PFSK-1 (cell line): ENCODE data around the gene PSMB9.

ENCODE experiments used
- FOXP2 ChIP-seq: optimal IDR thresholded peaks from 2 replicates; pipeline ENCODE3; 2011; ENCODE audit warnings: borderline replicate concordance, control low read depth, inconsistent platforms; ENCODE audit not compliant: insufficient read depth; ENCODE audit errors: extremely low read length, extremely low read depth
- POLR2AphosphoS5 ChIP-seq: IDR thresholded peaks from 2 replicates; pipeline ENCODE4 v1.6.1; 2012; ENCODE audit warnings: low read depth, mild to moderate bottlenecking, control low read depth, low read length, moderate library complexity
- SIN3A ChIP-seq: IDR thresholded peaks from 2 replicates; pipeline ENCODE4 v1.6.1; 2012; ENCODE audit warnings: mild to moderate bottlenecking, low read length, moderate library complexity, borderline replicate concordance; ENCODE audit not compliant: insufficient read depth
- TAF1 ChIP-seq: IDR thresholded peaks from 2 replicates; pipeline ENCODE4 v1.6.1; 2012; ENCODE audit warnings: low read length, control low read depth, borderline replicate concordance; ENCODE audit not compliant: insufficient read depth
- TF ChIP-seq, protein P1 (sequence below), 2 experiments: IDR thresholded peaks; 2 replicates each; pipeline versions ENCODE4 v1.6.1 to v1.8.0; 2011 to 2012; ENCODE audit warnings: low read depth in 2 of 2, low read length in 2 of 2, control low read depth in 1 of 2, inconsistent platforms in 1 of 2, mild to moderate bottlenecking in 1 of 2, moderate library complexity in 1 of 2; ENCODE audit not compliant: insufficient read depth in 1 of 2

The PSMB9 gene

GRCh38 chr6:32852018-32852843, 1.8 kb upstream of the PSMB9 start:
- no peak for TF ChIP-seq SIN3A
- TF ChIP-seq POLR2AphosphoS5 = no peak
- TF ChIP-seq FOXP2 = no peak
- TF ChIP-seq, protein P1, sequence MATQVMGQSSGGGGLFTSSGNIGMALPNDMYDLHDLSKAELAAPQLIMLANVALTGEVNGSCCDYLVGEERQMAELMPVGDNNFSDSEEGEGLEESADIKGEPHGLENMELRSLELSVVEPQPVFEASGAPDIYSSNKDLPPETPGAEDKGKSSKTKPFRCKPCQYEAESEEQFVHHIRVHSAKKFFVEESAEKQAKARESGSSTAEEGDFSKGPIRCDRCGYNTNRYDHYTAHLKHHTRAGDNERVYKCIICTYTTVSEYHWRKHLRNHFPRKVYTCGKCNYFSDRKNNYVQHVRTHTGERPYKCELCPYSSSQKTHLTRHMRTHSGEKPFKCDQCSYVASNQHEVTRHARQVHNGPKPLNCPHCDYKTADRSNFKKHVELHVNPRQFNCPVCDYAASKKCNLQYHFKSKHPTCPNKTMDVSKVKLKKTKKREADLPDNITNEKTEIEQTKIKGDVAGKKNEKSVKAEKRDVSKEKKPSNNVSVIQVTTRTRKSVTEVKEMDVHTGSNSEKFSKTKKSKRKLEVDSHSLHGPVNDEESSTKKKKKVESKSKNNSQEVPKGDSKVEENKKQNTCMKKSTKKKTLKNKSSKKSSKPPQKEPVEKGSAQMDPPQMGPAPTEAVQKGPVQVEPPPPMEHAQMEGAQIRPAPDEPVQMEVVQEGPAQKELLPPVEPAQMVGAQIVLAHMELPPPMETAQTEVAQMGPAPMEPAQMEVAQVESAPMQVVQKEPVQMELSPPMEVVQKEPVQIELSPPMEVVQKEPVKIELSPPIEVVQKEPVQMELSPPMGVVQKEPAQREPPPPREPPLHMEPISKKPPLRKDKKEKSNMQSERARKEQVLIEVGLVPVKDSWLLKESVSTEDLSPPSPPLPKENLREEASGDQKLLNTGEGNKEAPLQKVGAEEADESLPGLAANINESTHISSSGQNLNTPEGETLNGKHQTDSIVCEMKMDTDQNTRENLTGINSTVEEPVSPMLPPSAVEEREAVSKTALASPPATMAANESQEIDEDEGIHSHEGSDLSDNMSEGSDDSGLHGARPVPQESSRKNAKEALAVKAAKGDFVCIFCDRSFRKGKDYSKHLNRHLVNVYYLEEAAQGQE (IDR thresholded peaks at IDR 0.05; ENCODE audit: insufficient read depth in 1 of 2, low read depth in 2 of 2, low read length in 2 of 2) = no peak
- TF ChIP-seq TAF1 = no peak

DNA sequence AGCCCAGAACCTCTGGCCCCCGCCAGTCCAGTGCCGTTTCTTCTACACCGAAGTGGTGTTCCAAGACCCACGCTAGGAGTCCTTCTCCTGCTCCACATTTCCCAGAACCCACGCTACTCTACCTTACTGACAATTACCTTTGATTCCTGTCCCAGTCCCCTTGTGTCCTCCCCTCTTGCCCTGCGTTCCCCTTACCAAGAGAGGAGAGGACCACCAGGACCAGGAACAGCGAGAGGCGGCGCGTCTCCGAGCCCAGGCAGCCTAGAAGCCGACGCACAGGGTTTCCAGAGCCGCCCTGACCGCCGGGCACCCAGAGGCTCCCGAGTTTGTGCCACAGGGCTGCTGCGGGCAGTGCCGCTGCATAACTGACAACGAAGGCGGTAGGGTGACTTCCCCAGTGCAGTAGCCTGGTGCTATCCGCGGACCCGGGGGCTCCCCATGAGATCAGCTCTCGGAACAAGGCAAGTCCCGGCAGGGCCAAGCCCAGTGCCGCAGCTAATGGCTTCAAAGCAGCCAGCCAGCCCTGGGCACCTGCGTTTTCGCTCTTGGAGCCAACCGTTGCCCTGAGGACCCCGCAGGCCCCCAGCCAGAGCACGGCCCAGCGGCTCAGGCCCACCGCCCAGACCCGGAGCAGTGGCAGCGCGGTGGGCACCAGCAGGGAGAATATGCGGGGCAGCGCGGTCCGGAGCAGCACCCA, 1.0 kb upstream of the PSMB9 start:
- no peak for TF ChIP-seq FOXP2
- TF ChIP-seq SIN3A = no peak
- TF ChIP-seq, protein P1 (IDR thresholded peaks at IDR 0.05; ENCODE audit: insufficient read depth in 1 of 2, low read depth in 2 of 2, low read length in 2 of 2) = no peak
- TF ChIP-seq POLR2AphosphoS5 = no peak
- no peak for TF ChIP-seq TAF1

DNA sequence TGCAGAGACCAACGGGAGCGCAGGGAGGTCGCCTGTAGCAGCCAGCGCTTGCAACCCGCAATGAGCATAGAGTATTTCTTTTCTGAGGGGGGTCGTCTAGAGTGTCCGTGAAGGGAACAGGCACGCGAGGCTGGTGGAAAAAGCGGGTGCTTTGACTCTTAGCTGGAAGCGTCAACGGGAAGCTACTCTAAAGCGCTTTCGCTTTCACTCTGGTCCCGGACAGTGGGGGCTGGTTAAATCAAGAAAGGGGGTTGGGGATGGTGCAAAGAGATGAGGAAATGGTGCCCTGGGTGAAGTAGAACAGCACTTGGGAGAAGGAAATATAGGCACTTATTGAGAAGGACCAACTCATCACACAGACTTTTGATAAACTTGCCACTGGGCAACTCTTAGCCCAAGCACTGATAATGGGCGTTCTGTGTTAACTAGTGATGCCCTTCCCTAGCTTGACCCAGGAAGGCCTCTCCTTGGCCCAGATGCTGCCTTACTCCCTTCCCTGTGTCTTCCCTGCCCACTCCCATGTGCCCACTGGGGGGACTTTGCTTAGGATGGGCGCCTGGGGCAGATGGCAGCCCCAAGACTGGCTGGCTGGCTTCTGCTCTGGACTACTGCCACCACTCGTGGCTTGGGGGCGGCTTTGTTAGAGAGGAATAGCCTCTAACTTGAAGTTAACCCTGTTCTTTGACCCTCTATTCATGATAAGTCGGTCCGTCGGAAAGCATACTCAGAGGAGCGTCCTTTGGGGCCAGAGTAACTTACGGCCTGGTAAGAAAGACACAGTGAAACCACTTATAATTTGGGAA, 585 bp downstream of the PSMB9 start:
- TF ChIP-seq SIN3A (no peak), TAF1 (no peak), FOXP2 (no peak), POLR2AphosphoS5 (no peak)
- TF ChIP-seq, protein P1 (IDR thresholded peaks at IDR 0.05; ENCODE audit: insufficient read depth in 1 of 2, low read depth in 2 of 2, low read length in 2 of 2) = no peak

- TF ChIP-seq TAF1 (no peak), FOXP2 (no peak), POLR2AphosphoS5 (no peak), SIN3A (no peak)
- TF ChIP-seq, protein P1 (IDR thresholded peaks at IDR 0.05; ENCODE audit: insufficient read depth in 1 of 2, low read depth in 2 of 2, low read length in 2 of 2) = no peak
These were observed 1.6 kb downstream of the PSMB9 start for GRCh38 chr6:32855467-32856174.
